Right lobe of liver (tissue), 6 donors: ENCODE measurements around the gene MAMLD1. TPM values are rescaled to one million over a fixed set of nuclear protein-coding genes. Genes with fewer than 3 reads are reported as not detected.
A peak's percentile ranks its signal among the peaks of the same experiment; 100 is the strongest.

Source experiments
- ATAC-seq, 4 donors: fragments of 200-7000 bp; cut with Tn5 transposase; one replicate each; pipeline ENCODE4 v1.9.1; 2020; ENCODE audit warnings: mild to moderate bottlenecking in 4 of 4, moderate library complexity in 4 of 4
- DNase-seq, 3 donors: peaks; one replicate each; pipeline ENCODE4 v3.0.0-alpha.2; 2020
- H3K27ac ChIP-seq, 3 donors: fragments of 200-600 bp; one replicate each; pipeline ENCODE4 v1.8.0; 2022
- H3K27me3 ChIP-seq, 2 donors: fragments of 200-600 bp; one replicate each; pipeline ENCODE4 v1.8.0; 2022
- H3K36me3 ChIP-seq, 4 donors: fragments of 200-600 bp; sonication (generic) in 1 of 4; one replicate each; pipeline versions ENCODE4 v1.5.1 to v1.8.0; 2017 to 2022; ENCODE audit warnings: control low read depth in 1 of 4
- H3K4me1 ChIP-seq, 4 donors: fragments of 200-600 bp; sonication (generic) in 1 of 4; one replicate each; pipeline versions ENCODE4 v1.5.1 to v1.8.0; 2017 to 2022; ENCODE audit warnings: control low read depth in 1 of 4
- H3K4me3 ChIP-seq, 3 donors: fragments of 200-600 bp; one replicate each; pipeline ENCODE4 v1.8.0; 2022
- H3K9me3 ChIP-seq, 4 donors: fragments of 200-600 bp; sonication (generic) in 1 of 4; one replicate each; pipeline versions ENCODE4 v1.5.1 to v1.8.0; 2017 to 2022; ENCODE audit warnings: control low read depth in 1 of 4
- CTCF ChIP-seq, 4 donors: fragments of 200-600 bp in 3 of 4; fragments of 450-650 bp in 1 of 4; IDR thresholded peaks; one replicate each; pipeline versions ENCODE4 v1.5.1 to v1.8.0; 2016 to 2022; ENCODE audit warnings: antibody characterized with exemption in 4 of 4, mild to moderate bottlenecking in 2 of 4
- POLR2A ChIP-seq: fragments of 450-650 bp; IDR thresholded peaks from one replicate; pipeline ENCODE4 v1.6.1; 2017; ENCODE audit warnings: antibody characterized with exemption, mild to moderate bottlenecking
- WGBS: methylation state at CpG from one replicate; pipeline ENCODE4 v1.1.6; 2018; ENCODE audit warnings: low coverage, low lambda C conversion rate; ENCODE audit not compliant: insufficient coverage; ENCODE audit errors: missing lambda C conversion rate; 5-methylcytosine and 5-hydroxymethylcytosine counted together
- intact Hi-C, 2 donors: fragments of 100-400 bp; cut with DNase I; formaldehyde crosslinking; loops; one replicate each; pipeline versions ENCODE4 v1.11.2 to v1.14.1; 2022
- total RNA-seq, 6 experiments: library from RNA; depleted of rRNA in 2 of 6; stranded (reverse); fragments of >200 nt in 2 of 6; fragmentation: NEBNext Ultra II Directional in 3 of 6; extraction: Animal tissue kit (Norgen Biotek cat#: 25700) in 3 of 6; gene quantifications; one replicate each; pipeline versions ENCODE4 v1.1.0 to v1.2.4, GENCODE V29; 2016 to 2023
- donor health status: DM: no; HTN: yes; CAD: no.
- donor health status: DM: no; HTN: no; CAD: no.
- donor health status: DM: no; HTN: no; CAD: no.
- donor health status: DM: no; HTN: yes; CAD: no.
- donor health status: DM: no; HTN: yes; CAD: no.

The MAMLD1 gene
- total RNA-seq, 6 experiments from 2014 or later: 0.99 to 4.7 (median 1.8) TPM

- ATAC-seq: no peak
Measured at GRCh38 chrX:150530821-150531220, 167.7 kb downstream of the MAMLD1 start.

GRCh38 chrX:150531467-150531866, 168.3 kb downstream of the MAMLD1 start:
- WGBS: 83% methylated on average over 2 of the region's 4 CpGs
- Histone ChIP-seq H3K4me1 (no peaks in the 10 kb centered on the region), H3K36me3 (no peaks in the 10 kb centered on the region), H3K27me3 (no peaks in the 10 kb centered on the region), H3K9me3 (no peaks in the 10 kb centered on the region), H3K4me3 (no peak overlapping the region), H3K27ac (no peak overlapping the region)
- no peak for ATAC-seq
- TF ChIP-seq CTCF (IDR thresholded peaks at IDR 0.05) (no peak), POLR2A (no peak)
- intact Hi-C loops: no loop called here
- DNase-seq: no peak

More at GRCh38 chrX:150530821-150531220, 167.7 kb downstream of the MAMLD1 start:
- H3K4me1 ChIP-seq: no peaks in the 10 kb centered on the region
- H3K27ac ChIP-seq: no peak overlapping the region
- TF ChIP-seq CTCF (IDR thresholded peaks at IDR 0.05) (no peak), POLR2A (no peak)
- H3K4me3 ChIP-seq: no peak overlapping the region
- H3K9me3 ChIP-seq: no peaks in the 10 kb centered on the region
- 81% methylated on average over 7 of the region's 7 CpGs for WGBS
- H3K27me3 ChIP-seq: no peaks in the 10 kb centered on the region
- no peak for DNase-seq
- H3K36me3 ChIP-seq: no peaks in the 10 kb centered on the region
- intact Hi-C loops: no loop called here

- DNase-seq: no peak
- intact Hi-C loops: no loop called here
- Histone ChIP-seq H3K36me3 (no peaks in the 10 kb centered on the region), H3K4me1 (no peaks in the 10 kb centered on the region), H3K27me3 (no peaks in the 10 kb centered on the region), H3K27ac (no peak overlapping the region), H3K4me3 (no peak overlapping the region), H3K9me3 (no peaks in the 10 kb centered on the region)
- ATAC-seq: no peak
- 46% methylated on average over 3 of the region's 3 CpGs for WGBS
- TF ChIP-seq POLR2A: no peak
- no peak for TF ChIP-seq CTCF (IDR thresholded peaks at IDR 0.05)
Measured at GRCh38 chrX:150533863-150534262, 170.7 kb downstream of the MAMLD1 start.

GRCh38 chrX:150536455-150537116, 173.5 kb downstream of the MAMLD1 start:
- no peak for DNase-seq
- no peaks in the 10 kb centered on the region for H3K9me3 ChIP-seq
- H3K36me3 ChIP-seq: no peaks in the 10 kb centered on the region
- TF ChIP-seq CTCF (IDR thresholded peaks at IDR 0.05) (peak; percentile 9 to 40 (median 20)), POLR2A (no peak)
- H3K4me3 ChIP-seq: no peak overlapping the region
- H3K4me1 ChIP-seq: no peaks in the 10 kb centered on the region
- 45% methylated on average over 4 of the region's 8 CpGs for WGBS
- intact Hi-C loops: no loop called here
- peak; percentile 46 to 61 (median 52) for ATAC-seq
- H3K27ac ChIP-seq: no peak overlapping the region
- H3K27me3 ChIP-seq: no peaks in the 10 kb centered on the region
